Left forelimb (tissue), 1 donor: Measurements from ENCODE around the gene DIP2C.
"Not testable (repeated sequence)": the region's sequence is repeated elsewhere in the genome, so short reads cannot be mapped to it uniquely, and the experiment has no call there.

Experiments used
- DNase-seq: peaks from one replicate; pipeline ENCODE4 v3.0.0-alpha.2; 2018; ENCODE audit warnings: low spot score

The DIP2C gene

GRCh38 chr10:641149-642010 is 48.1 kb downstream of the DIP2C start:
- DNase-seq = no peak

- DNase-seq = no peak
Observed at GRCh38 chr10:640673-641045, 48.8 kb downstream of the DIP2C start.

GRCh38 chr10:639751-640672 is 49.5 kb downstream of the DIP2C start:
- DNase-seq = no peak

- no peak for DNase-seq
Observed at GRCh38 chr10:639001-639750, 50.3 kb downstream of the DIP2C start.

GRCh38 chr10:637771-638195 is 51.7 kb downstream of the DIP2C start:
- DNase-seq = no peak

GRCh38 chr10:637221-637620 is 52.2 kb downstream of the DIP2C start:
- DNase-seq = no peak

- DNase-seq = no peak
Observed at GRCh38 chr10:636769-637168, 52.7 kb downstream of the DIP2C start.

GRCh38 chr10:636016-636730 is 53.3 kb downstream of the DIP2C start:
- DNase-seq = no peak

GRCh38 chr10:635088-635861 is 54.2 kb downstream of the DIP2C start:
- DNase-seq = no peak

- DNase-seq = no peak
Observed at GRCh38 chr10:634256-634655, 55.2 kb downstream of the DIP2C start.

GRCh38 chr10:633279-634245 is 55.9 kb downstream of the DIP2C start:
- DNase-seq = no peak

GRCh38 chr10:632807-633177 is 56.7 kb downstream of the DIP2C start:
- not testable (repeated sequence) for DNase-seq

GRCh38 chr10:632155-632806 is 57.2 kb downstream of the DIP2C start:
- not testable (repeated sequence) for DNase-seq

- DNase-seq = no peak
Observed at GRCh38 chr10:631266-631665, 58.2 kb downstream of the DIP2C start.

- no peak for DNase-seq
Observed at GRCh38 chr10:630581-631073, 58.8 kb downstream of the DIP2C start.

- no peak for DNase-seq
Observed at GRCh38 chr10:629186-629998, 60.1 kb downstream of the DIP2C start.

GRCh38 chr10:628386-629045 is 61.0 kb downstream of the DIP2C start:
- DNase-seq = no peak
